Activated T-cell treated with anti-CD3 and anti-CD28 coated beads, Interleukin-2, amount 50 U/mL, for 72 hours (primary cell): ENCODE measurements around the gene BUD23. TPM values are rescaled to one million over a fixed set of nuclear protein-coding genes. Genes with fewer than 3 reads are reported as not detected.

ENCODE experiments used
- ATAC-seq, 2 donors: fragments of 150-1000 bp; cut with Tn5 transposase; replicated peaks in 1 of 2; 2 replicates each; pipeline ENCODE4 v1.10.0; 2021; ENCODE audit warnings: moderate library complexity in 2 of 2, mild to moderate bottlenecking in 1 of 2
- DNase-seq, 2 donors: peaks; one replicate each; pipeline ENCODE4 v3.0.0; 2021 to 2022; ENCODE audit warnings: mixed read lengths in 1 of 2
- H3K27ac Mint-ChIP-seq: one replicate; pipeline ENCODE4 v1.8.0; 2022; ENCODE audit warnings: mild to moderate bottlenecking, moderate library complexity, mixed read lengths
- H3K27me3 Mint-ChIP-seq: one replicate; pipeline ENCODE4 v1.8.0; 2022; ENCODE audit warnings: low read depth, mixed read lengths
- H3K36me3 Mint-ChIP-seq, 2 donors: one replicate each; pipeline ENCODE4 v1.8.0; 2022; ENCODE audit warnings: mixed read lengths in 2 of 2, mild to moderate bottlenecking in 1 of 2; ENCODE audit not compliant: insufficient read depth in 2 of 2
- H3K4me1 Mint-ChIP-seq: one replicate; pipeline ENCODE4 v1.8.0; 2022; ENCODE audit warnings: low read depth, mixed read lengths
- H3K4me3 Mint-ChIP-seq, 2 donors: one replicate each; pipeline ENCODE4 v1.8.0; 2022; ENCODE audit warnings: mild to moderate bottlenecking in 2 of 2, mixed read lengths in 2 of 2, moderate library complexity in 2 of 2
- H3K9me3 Mint-ChIP-seq, 2 donors: one replicate each; pipeline ENCODE4 v1.8.0; 2022; ENCODE audit warnings: mixed read lengths in 2 of 2
- total RNA-seq, 2 donors: library from RNA; stranded (reverse); gene quantifications; one replicate each; pipeline ENCODE4 v1.2.3, GENCODE V29; 2022

BUD23 gene
- total RNA-seq, 2 donors from 2014 or later, result 87.0 to 90.9 TPM

- ATAC-seq (no peak), DNase-seq (no peak)
- H3K4me3 Mint-ChIP-seq, result no peak overlapping the region
- peaks cover 4 to 13% of the 10 kb centered on the region in 2 donors for H3K36me3 Mint-ChIP-seq
- no peak overlapping the region for H3K27ac Mint-ChIP-seq
- H3K27me3 Mint-ChIP-seq, result no peaks in the 10 kb centered on the region
- no peaks in the 10 kb centered on the region for H3K4me1 Mint-ChIP-seq
- no peaks in the 10 kb centered on the region for H3K9me3 Mint-ChIP-seq
Measured at GRCh38 chr7:73698410-73698809, 15.0 kb downstream of the BUD23 start.

GRCh38 chr7:73699370-73700068 lies 16.1 kb downstream of the BUD23 start:
- Mint-ChIP-seq H3K9me3 (no peaks in the 10 kb centered on the region), H3K4me3 (no peak overlapping the region), H3K4me1 (no peaks in the 10 kb centered on the region), H3K27ac (no peak overlapping the region), H3K36me3 (peaks cover 3 to 9% of the 10 kb centered on the region in 2 donors), H3K27me3 (no peaks in the 10 kb centered on the region)
- DNase-seq (no peak), ATAC-seq (no peak)

GRCh38 chr7:73700069-73700423 lies 16.6 kb downstream of the BUD23 start:
- no peak overlapping the region for H3K4me3 Mint-ChIP-seq

GRCh38 chr7:73700581-73701134 lies 17.3 kb downstream of the BUD23 start:
- Mint-ChIP-seq H3K4me1 (no peaks in the 10 kb centered on the region), H3K27ac (no peak overlapping the region), H3K36me3 (peaks cover 0 to 6% of the 10 kb centered on the region in 2 donors), H3K27me3 (no peaks in the 10 kb centered on the region), H3K4me3 (no peak overlapping the region), H3K9me3 (no peaks in the 10 kb centered on the region)
- DNase-seq (no peak), ATAC-seq (no peak)

More at GRCh38 chr7:73700069-73700423, 16.6 kb downstream of the BUD23 start:
- Mint-ChIP-seq H3K27me3 (no peaks in the 10 kb centered on the region), H3K36me3 (peaks cover 0 to 6% of the 10 kb centered on the region in 2 donors), H3K4me1 (no peaks in the 10 kb centered on the region), H3K9me3 (no peaks in the 10 kb centered on the region), H3K27ac (no peak overlapping the region)
- DNase-seq, result no peak
- no peak for ATAC-seq

- Mint-ChIP-seq H3K36me3 (peaks cover 0 to 6% of the 10 kb centered on the region in 2 donors), H3K27me3 (no peaks in the 10 kb centered on the region), H3K27ac (no peak overlapping the region), H3K4me1 (peaks cover 2% of the 10 kb centered on the region), H3K4me3 (no peak overlapping the region), H3K9me3 (no peaks in the 10 kb centered on the region)
- ATAC-seq (no peak), DNase-seq (peak; percentile 33 to 48)
Measured at GRCh38 chr7:73701357-73701995, 18.1 kb downstream of the BUD23 start.

GRCh38 chr7:73702226-73702625 lies 18.8 kb downstream of the BUD23 start:
- ATAC-seq (no peak), DNase-seq (no peak)
- H3K9me3 Mint-ChIP-seq, result no peaks in the 10 kb centered on the region
- peaks cover 0 to 4% of the 10 kb centered on the region in 2 donors for H3K36me3 Mint-ChIP-seq
- H3K27me3 Mint-ChIP-seq, result no peaks in the 10 kb centered on the region
- H3K4me1 Mint-ChIP-seq, result peaks cover 8% of the 10 kb centered on the region
- no peak overlapping the region for H3K4me3 Mint-ChIP-seq
- H3K27ac Mint-ChIP-seq, result no peak overlapping the region

- peaks cover 0 to 4% of the 10 kb centered on the region in 2 donors for H3K36me3 Mint-ChIP-seq
- peaks cover 8% of the 10 kb centered on the region for H3K4me1 Mint-ChIP-seq
- no peak for ATAC-seq
- H3K27me3 Mint-ChIP-seq, result no peaks in the 10 kb centered on the region
- H3K9me3 Mint-ChIP-seq, result no peaks in the 10 kb centered on the region
- DNase-seq, result no peak
- no peak overlapping the region for H3K27ac Mint-ChIP-seq
- no peak overlapping the region for H3K4me3 Mint-ChIP-seq
Measured at GRCh38 chr7:73702665-73703064, 19.3 kb downstream of the BUD23 start.

- Mint-ChIP-seq H3K4me3 (no peak overlapping the region), H3K27me3 (no peaks in the 10 kb centered on the region), H3K36me3 (peaks cover 0 to 4% of the 10 kb centered on the region in 2 donors), H3K4me1 (peaks cover 8% of the 10 kb centered on the region), H3K27ac (no peak overlapping the region), H3K9me3 (no peaks in the 10 kb centered on the region)
- DNase-seq (no peak), ATAC-seq (no peak)
Measured at GRCh38 chr7:73703225-73703624, 19.8 kb downstream of the BUD23 start.

- Mint-ChIP-seq H3K4me3 (peak overlapping the region in 1 of 2 donors; percentile 39), H3K27me3 (no peaks in the 10 kb centered on the region), H3K9me3 (no peaks in the 10 kb centered on the region), H3K4me1 (peaks cover 8% of the 10 kb centered on the region), H3K27ac (no peak overlapping the region), H3K36me3 (peaks cover 0 to 4% of the 10 kb centered on the region in 2 donors)
- ATAC-seq (peak; percentile 57 to 64), DNase-seq (peak; percentile 35 to 45)
Measured at GRCh38 chr7:73703757-73704639, 20.6 kb downstream of the BUD23 start.

GRCh38 chr7:73704640-73705550 lies 21.5 kb downstream of the BUD23 start:
- Mint-ChIP-seq H3K27me3 (no peaks in the 10 kb centered on the region), H3K4me1 (peaks cover 8% of the 10 kb centered on the region), H3K9me3 (no peaks in the 10 kb centered on the region), H3K27ac (no peak overlapping the region), H3K36me3 (peaks cover 0 to 4% of the 10 kb centered on the region in 2 donors), H3K4me3 (no peak overlapping the region)
- DNase-seq, result no peak
- ATAC-seq, result no peak

- H3K4me1 Mint-ChIP-seq, result peaks cover 8% of the 10 kb centered on the region
- peaks cover 0 to 4% of the 10 kb centered on the region in 2 donors for H3K36me3 Mint-ChIP-seq
- no peak overlapping the region for H3K27ac Mint-ChIP-seq
- DNase-seq (no peak), ATAC-seq (no peak)
- no peak overlapping the region for H3K4me3 Mint-ChIP-seq
- no peaks in the 10 kb centered on the region for H3K27me3 Mint-ChIP-seq
- no peaks in the 10 kb centered on the region for H3K9me3 Mint-ChIP-seq
Measured at GRCh38 chr7:73705551-73705920, 22.1 kb downstream of the BUD23 start.
